GM12892 (cell line): ENCODE results near the gene KLF7.

ENCODE experiments used
- POLR2A ChIP-seq: IDR thresholded peaks from 2 replicates; pipeline ENCODE4 v1.6.1; 2011; ENCODE audit warnings: low read depth, low read length, control low read depth
- POLR2AphosphoS5 ChIP-seq: IDR thresholded peaks from 2 replicates; pipeline ENCODE4 v1.6.1; 2011; ENCODE audit warnings: low read depth, low read length, control low read depth
- TAF1 ChIP-seq: IDR thresholded peaks from 2 replicates; pipeline ENCODE4 v1.6.1; 2011; ENCODE audit warnings: low read depth, mild to moderate bottlenecking, control low read depth, low read length, borderline replicate concordance

DNA sequence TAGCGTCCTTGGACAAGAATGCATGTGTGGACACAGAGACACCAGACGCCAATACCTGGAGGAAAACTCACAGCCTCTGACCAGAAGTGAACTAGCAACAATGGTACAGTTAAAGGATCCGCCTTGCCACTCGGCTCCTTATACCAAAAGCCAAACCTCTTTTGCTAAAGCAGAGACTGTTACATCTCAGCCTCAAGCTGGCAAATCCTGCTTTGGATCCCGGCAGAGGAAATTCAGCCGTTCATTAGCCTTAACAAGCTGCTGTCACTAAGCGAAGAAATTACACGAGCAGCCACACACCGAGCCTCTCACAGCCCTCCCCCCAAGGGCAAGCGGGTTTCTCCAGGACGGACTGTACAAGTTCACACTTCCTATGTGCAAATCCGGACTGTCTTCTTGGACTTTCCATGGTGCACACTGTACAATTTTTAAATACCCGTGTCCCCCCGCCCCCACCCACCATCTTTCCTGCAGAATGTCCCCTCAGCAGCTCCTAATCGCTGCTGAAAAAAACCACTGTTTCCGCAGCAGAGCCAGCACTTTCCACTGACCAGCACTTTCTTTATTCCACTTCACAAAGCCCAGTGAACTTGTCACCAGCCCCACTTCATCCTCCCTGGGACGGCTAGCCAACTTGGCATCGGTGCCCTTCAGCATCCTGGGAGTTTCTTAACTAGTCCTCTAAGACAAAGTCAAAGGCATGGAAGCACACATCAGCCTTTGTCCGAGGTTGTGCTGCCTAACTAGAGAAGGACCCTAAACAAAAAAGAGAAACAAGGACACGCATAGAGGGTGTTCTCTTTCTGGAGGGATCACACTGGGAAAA, 1.5 kb downstream of the KLF7 start:
- 0 out of 2 replicates have a peak, but pooled peaks have one; percentile 1 for TF ChIP-seq POLR2AphosphoS5
- TF ChIP-seq POLR2A = no peak; the same call in 1 of the 2 replicates
- TF ChIP-seq TAF1 = 0 out of 2 replicates have a peak, but pooled peaks have one; percentile 5
